Type B pancreatic cell (in vitro differentiated cells): ENCODE results near the gene CLDN3. TPM values are rescaled to one million over a fixed set of nuclear protein-coding genes. Genes with fewer than 3 reads are reported as not detected.

Experiments used
- DNase-seq: peaks from one replicate; pipeline ENCODE4 v3.0.0; 2021; ENCODE audit warnings: mixed read lengths; ENCODE audit not compliant: unreplicated experiment; ENCODE audit errors: extremely low spot score
- H3K27ac Mint-ChIP-seq: 2 replicates; pipeline ENCODE4 v1.8.0; 2021; ENCODE audit warnings: mild to moderate bottlenecking, mixed read lengths
- H3K27me3 Mint-ChIP-seq: 2 replicates; pipeline ENCODE4 v1.8.0; 2021; ENCODE audit warnings: mixed read lengths
- H3K36me3 Mint-ChIP-seq: 2 replicates; pipeline ENCODE4 v1.8.0; 2021; ENCODE audit warnings: mixed read lengths
- H3K4me1 Mint-ChIP-seq: one replicate; pipeline ENCODE4 v1.8.0; 2021; ENCODE audit warnings: mixed read lengths; ENCODE audit not compliant: unreplicated experiment
- H3K4me3 Mint-ChIP-seq: 2 replicates; pipeline ENCODE4 v1.8.0; 2021; ENCODE audit warnings: mild to moderate bottlenecking, mixed read lengths
- H3K9me3 Mint-ChIP-seq: 2 replicates; pipeline ENCODE4 v1.8.0; 2021; ENCODE audit warnings: mixed read lengths
- CTCF ChIP-seq: fragments of 200-600 bp; sonication (generic); conservative IDR thresholded peaks from 2 replicates; pipeline ENCODE4 v1.5.0; 2021; ENCODE audit warnings: antibody characterized with exemption, mild to moderate bottlenecking
- total RNA-seq: library from RNA; stranded (reverse); gene quantifications from 2 replicates; pipeline ENCODE4 v1.2.1, GENCODE V29; 2021; ENCODE audit warnings: low replicate concordance

Gene CLDN3
- total RNA-seq, 1 donor from 2014 or later, result 13.6 TPM

GRCh38 chr7:73735528-73735905 lies 34.6 kb downstream of the CLDN3 start:
- DNase-seq, result no peak
- Mint-ChIP-seq H3K27me3 (no peaks in the 10 kb centered on the region), H3K36me3 (no peaks in the 10 kb centered on the region), H3K4me3 (no peak overlapping the region), H3K4me1 (peaks cover 9% of the 10 kb centered on the region), H3K27ac (no peak overlapping the region), H3K9me3 (peaks cover 3% of the 10 kb centered on the region)
- no peak for TF ChIP-seq CTCF

GRCh38 chr7:73734619-73735527 lies 35.2 kb downstream of the CLDN3 start:
- TF ChIP-seq CTCF, result peak; percentile 85
- peak; percentile 79 for DNase-seq
- Mint-ChIP-seq H3K4me3 (peak overlapping the region; percentile 44), H3K9me3 (peaks cover 3% of the 10 kb centered on the region), H3K4me1 (peaks cover 12% of the 10 kb centered on the region), H3K27ac (peak overlapping the region; percentile 85), H3K36me3 (no peaks in the 10 kb centered on the region), H3K27me3 (no peaks in the 10 kb centered on the region)

GRCh38 chr7:73732397-73732796 lies 37.7 kb downstream of the CLDN3 start:
- peaks cover 3% of the 10 kb centered on the region for H3K9me3 Mint-ChIP-seq
- no peak overlapping the region for H3K27ac Mint-ChIP-seq
- H3K36me3 Mint-ChIP-seq, result no peaks in the 10 kb centered on the region
- no peak overlapping the region for H3K4me3 Mint-ChIP-seq
- peaks cover 12% of the 10 kb centered on the region for H3K4me1 Mint-ChIP-seq
- peaks cover 3% of the 10 kb centered on the region for H3K27me3 Mint-ChIP-seq
- TF ChIP-seq CTCF, result no peak
- DNase-seq, result no peak

- TF ChIP-seq CTCF, result no peak
- H3K4me3 Mint-ChIP-seq, result peak overlapping the region; percentile 5
- no peaks in the 10 kb centered on the region for H3K36me3 Mint-ChIP-seq
- DNase-seq, result no peak
- peak overlapping the region; percentile 19 for H3K27ac Mint-ChIP-seq
- peaks cover 3% of the 10 kb centered on the region for H3K27me3 Mint-ChIP-seq
- H3K4me1 Mint-ChIP-seq, result peaks cover 12% of the 10 kb centered on the region
- H3K9me3 Mint-ChIP-seq, result peaks cover 3% of the 10 kb centered on the region
Observed at GRCh38 chr7:73730485-73730884, 39.6 kb downstream of the CLDN3 start.

- H3K27me3 Mint-ChIP-seq, result peaks cover 3% of the 10 kb centered on the region
- peaks cover 5% of the 10 kb centered on the region for H3K4me1 Mint-ChIP-seq
- no peak overlapping the region for H3K4me3 Mint-ChIP-seq
- no peaks in the 10 kb centered on the region for H3K9me3 Mint-ChIP-seq
- H3K27ac Mint-ChIP-seq, result peak overlapping the region; percentile 13
- no peaks in the 10 kb centered on the region for H3K36me3 Mint-ChIP-seq
- no peak for DNase-seq
- TF ChIP-seq CTCF, result no peak
Observed at GRCh38 chr7:73728551-73728950, 41.5 kb downstream of the CLDN3 start.
